Loucy (cell line): ENCODE results near the gene COQ8B.

Experiments used
- H2AFZ ChIP-seq: fragments of 200-600 bp; sonication (generic); 2 replicates; pipeline ENCODE4 v1.6.0; 2016; ENCODE audit warnings: antibody characterized with exemption, mild to moderate bottlenecking, low read length, moderate library complexity
- H3F3A ChIP-seq: fragments of 200-600 bp; 2 replicates; pipeline ENCODE4 v1.6.0; 2016; ENCODE audit warnings: antibody characterized with exemption, low read depth, mild to moderate bottlenecking
- H3K27me3 ChIP-seq: fragments of 200-600 bp; sonication (generic); 2 replicates; pipeline ENCODE4 v1.6.1; 2014; ENCODE audit warnings: low read length, mild to moderate bottlenecking; ENCODE audit not compliant: insufficient read depth, poor library complexity, severe bottlenecking
- H3K36me3 ChIP-seq: fragments of 200-600 bp; sonication (generic); 2 replicates; pipeline ENCODE4 v1.6.1; 2016; ENCODE audit warnings: low read length; ENCODE audit not compliant: insufficient read depth
- H3K4me1 ChIP-seq: fragments of 200-600 bp; sonication (generic); 2 replicates; pipeline ENCODE4 v1.5.1; 2014; ENCODE audit warnings: low read length, mild to moderate bottlenecking; ENCODE audit not compliant: insufficient read depth, poor library complexity, severe bottlenecking
- H3K4me2 ChIP-seq: fragments of 200-600 bp; sonication (generic); 2 replicates; pipeline ENCODE4 v1.6.0; 2014; ENCODE audit warnings: antibody characterized with exemption, low read length, low read depth, mild to moderate bottlenecking; ENCODE audit not compliant: poor library complexity, severe bottlenecking
- H3K4me3 ChIP-seq: fragments of 200-600 bp; sonication (generic); 2 replicates; pipeline ENCODE4 v1.5.1; 2014; ENCODE audit warnings: low read length, mild to moderate bottlenecking, mixed read lengths; ENCODE audit not compliant: poor library complexity, severe bottlenecking
- H3K79me2 ChIP-seq: fragments of 200-600 bp; sonication (generic); 2 replicates; pipeline ENCODE4 v1.6.1; 2014; ENCODE audit warnings: low read length; ENCODE audit not compliant: insufficient read depth
- H3K9ac ChIP-seq: fragments of 200-600 bp; sonication (generic); 2 replicates; pipeline ENCODE4 v1.6.0; 2014; ENCODE audit warnings: mild to moderate bottlenecking, low read depth, low read length, moderate library complexity; ENCODE audit not compliant: poor library complexity, severe bottlenecking
- H3K9me2 ChIP-seq: fragments of 200-600 bp; sonication (generic); replicated peaks from 2 replicates; pipeline ENCODE4 v1.6.1; 2016; ENCODE audit warnings: low read depth, low read length, mixed read lengths
- H3K9me3 ChIP-seq: fragments of 200-600 bp; sonication (generic); 2 replicates; pipeline ENCODE4 v1.6.1; 2014; ENCODE audit warnings: mild to moderate bottlenecking, antibody characterized with exemption, low read length, low read depth; ENCODE audit not compliant: insufficient read depth
- H4K20me1 ChIP-seq: fragments of 200-600 bp; sonication (generic); 2 replicates; pipeline ENCODE4 v1.6.0; 2014; ENCODE audit warnings: antibody characterized with exemption, low read length, mild to moderate bottlenecking; ENCODE audit not compliant: insufficient read depth, poor library complexity, severe bottlenecking
- EZH2phosphoT487 ChIP-seq: fragments of 200-600 bp; IDR thresholded peaks from 2 replicates; pipeline ENCODE4 v1.6.1; 2018; ENCODE audit warnings: antibody characterized with exemption, mild to moderate bottlenecking, moderate library complexity, borderline replicate concordance
- TF ChIP-seq, protein P1 (sequence below): fragments of 200-600 bp; sonication (generic); conservative IDR thresholded peaks from 2 replicates; pipeline ENCODE4 v1.5.1; 2014; ENCODE audit warnings: mild to moderate bottlenecking, antibody characterized with exemption, low read length

COQ8B gene

DNA sequence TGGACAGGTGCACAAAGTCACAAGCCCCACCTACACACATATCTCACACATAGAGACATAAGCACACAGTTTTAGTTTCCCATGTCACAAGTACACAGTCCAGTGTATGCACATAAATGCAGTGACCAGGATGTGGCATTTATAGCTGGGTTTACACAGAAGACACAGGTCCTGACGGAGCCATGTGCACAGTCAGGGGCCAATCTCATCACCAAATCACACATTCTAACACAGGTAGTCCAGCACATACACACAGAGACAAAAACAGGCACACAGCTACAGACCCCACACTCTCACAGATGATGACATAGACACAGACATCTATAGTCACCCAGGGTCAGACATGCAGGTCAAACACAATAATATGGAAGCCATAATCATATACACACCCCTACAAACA lies 28.4 kb downstream of the COQ8B start:
- Histone ChIP-seq H3K4me3 (no peak overlapping the region), H2AFZ (no peak overlapping the region), H3K27me3 (no peaks in the 10 kb centered on the region), H3K36me3 (no peaks in the 10 kb centered on the region), H3K9me2 (no peaks in the 10 kb centered on the region), H3K9me3 (no peaks in the 10 kb centered on the region), H3K4me2 (no peak overlapping the region), H4K20me1 (no peaks in the 10 kb centered on the region), H3F3A (no peaks in the 10 kb centered on the region), H3K79me2 (no peaks in the 10 kb centered on the region), H3K4me1 (peaks cover 19% of the 10 kb centered on the region), H3K9ac (no peak overlapping the region)
- no peak for TF ChIP-seq EZH2phosphoT487
- TF ChIP-seq, protein P1, sequence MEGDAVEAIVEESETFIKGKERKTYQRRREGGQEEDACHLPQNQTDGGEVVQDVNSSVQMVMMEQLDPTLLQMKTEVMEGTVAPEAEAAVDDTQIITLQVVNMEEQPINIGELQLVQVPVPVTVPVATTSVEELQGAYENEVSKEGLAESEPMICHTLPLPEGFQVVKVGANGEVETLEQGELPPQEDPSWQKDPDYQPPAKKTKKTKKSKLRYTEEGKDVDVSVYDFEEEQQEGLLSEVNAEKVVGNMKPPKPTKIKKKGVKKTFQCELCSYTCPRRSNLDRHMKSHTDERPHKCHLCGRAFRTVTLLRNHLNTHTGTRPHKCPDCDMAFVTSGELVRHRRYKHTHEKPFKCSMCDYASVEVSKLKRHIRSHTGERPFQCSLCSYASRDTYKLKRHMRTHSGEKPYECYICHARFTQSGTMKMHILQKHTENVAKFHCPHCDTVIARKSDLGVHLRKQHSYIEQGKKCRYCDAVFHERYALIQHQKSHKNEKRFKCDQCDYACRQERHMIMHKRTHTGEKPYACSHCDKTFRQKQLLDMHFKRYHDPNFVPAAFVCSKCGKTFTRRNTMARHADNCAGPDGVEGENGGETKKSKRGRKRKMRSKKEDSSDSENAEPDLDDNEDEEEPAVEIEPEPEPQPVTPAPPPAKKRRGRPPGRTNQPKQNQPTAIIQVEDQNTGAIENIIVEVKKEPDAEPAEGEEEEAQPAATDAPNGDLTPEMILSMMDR, result no peak

DNA sequence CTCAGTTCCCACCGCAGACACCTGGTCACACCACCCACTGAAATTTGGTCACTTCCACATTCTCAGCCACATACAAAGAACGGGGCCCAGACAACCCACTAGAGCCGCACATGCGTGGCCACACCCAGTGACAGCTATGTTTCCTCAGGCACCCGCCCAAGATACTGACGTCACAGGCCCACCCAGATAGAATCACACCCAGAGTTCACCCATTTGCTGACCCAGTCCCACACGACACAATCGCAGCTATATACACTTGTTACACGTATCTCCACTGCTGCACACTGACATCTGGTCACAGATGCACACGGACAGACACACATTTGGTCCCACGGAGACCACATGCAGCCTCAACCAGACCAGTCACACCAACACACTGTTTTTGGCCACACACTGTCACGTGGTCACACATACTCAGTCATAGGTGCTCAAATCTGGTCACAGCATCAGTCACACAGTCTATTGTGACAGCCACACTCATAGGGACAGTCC lies 29.1 kb downstream of the COQ8B start:
- peaks cover 19% of the 10 kb centered on the region for H3K4me1 ChIP-seq
- H3F3A ChIP-seq, result no peaks in the 10 kb centered on the region
- H3K4me2 ChIP-seq, result no peak overlapping the region
- H3K36me3 ChIP-seq, result no peaks in the 10 kb centered on the region
- TF ChIP-seq EZH2phosphoT487, result no peak
- TF ChIP-seq, protein P1, result no peak
- no peak overlapping the region for H2AFZ ChIP-seq
- H3K9ac ChIP-seq, result no peak overlapping the region
- no peaks in the 10 kb centered on the region for H3K27me3 ChIP-seq
- H4K20me1 ChIP-seq, result no peaks in the 10 kb centered on the region
- no peaks in the 10 kb centered on the region for H3K79me2 ChIP-seq
- H3K4me3 ChIP-seq, result no peak overlapping the region
- no peaks in the 10 kb centered on the region for H3K9me2 ChIP-seq
- no peaks in the 10 kb centered on the region for H3K9me3 ChIP-seq

DNA sequence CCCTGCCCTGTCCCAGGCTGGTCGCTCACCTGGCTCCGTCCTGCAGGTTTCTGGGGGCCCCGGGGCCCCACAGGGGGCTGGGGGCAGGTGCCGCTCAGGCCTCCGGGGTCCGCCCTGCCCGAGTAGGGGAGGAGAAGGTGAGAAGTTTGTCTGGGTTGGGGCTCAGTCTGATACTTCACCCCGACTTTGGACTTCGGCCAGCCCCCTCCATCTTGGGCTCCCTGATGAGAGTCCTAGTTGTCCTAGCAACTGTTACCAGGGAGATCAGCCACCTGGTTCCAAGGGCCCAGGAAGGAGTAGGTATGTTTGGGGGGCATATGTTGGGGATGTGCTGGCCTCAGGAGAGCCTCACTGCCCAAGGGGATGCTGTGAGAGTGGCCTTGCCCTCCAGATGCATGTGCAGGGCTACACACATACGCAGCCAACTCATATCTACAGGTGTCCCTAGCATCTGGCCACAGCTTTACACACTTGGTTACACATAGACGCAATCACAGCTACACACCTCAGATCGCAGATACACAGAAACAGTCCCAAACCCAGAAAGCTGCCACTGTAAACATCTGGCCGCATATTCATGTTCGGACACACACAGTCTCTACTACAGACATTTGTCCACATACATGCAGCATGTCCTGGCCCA lies 29.7 kb downstream of the COQ8B start:
- Histone ChIP-seq H3K27me3 (no peaks in the 10 kb centered on the region), H3K4me3 (no peak overlapping the region), H3K4me2 (no peak overlapping the region), H3K79me2 (no peaks in the 10 kb centered on the region), H2AFZ (no peak overlapping the region), H3F3A (no peaks in the 10 kb centered on the region), H3K9ac (no peak overlapping the region), H4K20me1 (no peaks in the 10 kb centered on the region), H3K9me2 (no peaks in the 10 kb centered on the region), H3K36me3 (no peaks in the 10 kb centered on the region), H3K4me1 (peaks cover 19% of the 10 kb centered on the region), H3K9me3 (no peaks in the 10 kb centered on the region)
- TF ChIP-seq, protein P1, result no peak
- TF ChIP-seq EZH2phosphoT487, result no peak
